ENCODE measurements around the gene ACOX1.

Gene ACOX1

GRCh38 chr17:75978938-75979704 lies at the start of gene ACOX1, which contains the start of gene TEN1:
Gene ACOX1 (minus strand): TSS chr17:75979166. CDS start chr17:75979073, 93 bp downstream.
Gene TEN1 (plus strand): TSS chr17:75979240. CDS start chr17:75986193, 6,953 bp downstream.
- DNase-seq (ENCODE audit: low read depth), result peak; percentile 95

- DNase-seq (ENCODE audit: low read depth), result no peak
These were observed 48.3 kb upstream of the ACOX1 start, which contains the start of gene EVPL for GRCh38 chr17:76027159-76027839. Gene EVPL (minus strand): TSS chr17:76027306. CDS start chr17:76027198, 108 bp downstream.

GRCh38 chr17:76026714-76027158 lies 47.8 kb upstream of the ACOX1 start:
- DNase-seq (ENCODE audit: low read depth), result no peak

GRCh38 chr17:76025294-76025693 lies 46.3 kb upstream of the ACOX1 start:
- DNase-seq (ENCODE audit: low read depth), result no peak

- DNase-seq (ENCODE audit: low read depth), result no peak
These were observed 45.4 kb upstream of the ACOX1 start for GRCh38 chr17:76024353-76024752.

GRCh38 chr17:76023900-76024237 lies 44.9 kb upstream of the ACOX1 start:
- no peak for DNase-seq (ENCODE audit: low read depth)

- no peak for DNase-seq (ENCODE audit: low read depth)
These were observed 44.3 kb upstream of the ACOX1 start for GRCh38 chr17:76022973-76023899.

- no peak for DNase-seq (ENCODE audit: low read depth)
These were observed 43.3 kb upstream of the ACOX1 start for GRCh38 chr17:76022285-76022684.

GRCh38 chr17:76019833-76020467 lies 41.0 kb upstream of the ACOX1 start:
- no peak for DNase-seq (ENCODE audit: low read depth)

GRCh38 chr17:76018801-76019200 lies 39.8 kb upstream of the ACOX1 start:
- no peak for DNase-seq (ENCODE audit: low read depth)

GRCh38 chr17:76018340-76018680 lies 39.3 kb upstream of the ACOX1 start:
- DNase-seq (ENCODE audit: low read depth), result no peak

GRCh38 chr17:76017481-76018339 lies 38.7 kb upstream of the ACOX1 start:
- DNase-seq (ENCODE audit: low read depth), result no peak

- no peak for DNase-seq (ENCODE audit: low read depth)
These were observed 35.9 kb upstream of the ACOX1 start for GRCh38 chr17:76014925-76015261.

- DNase-seq (ENCODE audit: low read depth), result peak; percentile 45
These were observed 35.3 kb upstream of the ACOX1 start for GRCh38 chr17:76014100-76014924.

GRCh38 chr17:76013377-76013932 lies 34.5 kb upstream of the ACOX1 start:
- DNase-seq (ENCODE audit: low read depth), result no peak

- DNase-seq (ENCODE audit: low read depth), result no peak
These were observed 33.0 kb upstream of the ACOX1 start for GRCh38 chr17:76011951-76012350.

- no peak for DNase-seq (ENCODE audit: low read depth)
These were observed 31.1 kb upstream of the ACOX1 start for GRCh38 chr17:76009969-76010661.

GRCh38 chr17:76009447-76009846 lies 30.5 kb upstream of the ACOX1 start:
- no peak for DNase-seq (ENCODE audit: low read depth)
